DOHH2 (cell line): ENCODE data around the gene SMG5.

ENCODE experiments used
- CTCF ChIP-seq: fragments of 200-600 bp; sonication (generic); IDR thresholded peaks from one replicate; pipeline ENCODE4 v1.5.1; 2014; ENCODE audit warnings: antibody characterized with exemption, mild to moderate bottlenecking, low read depth, low read length; ENCODE audit not compliant: poor library complexity, severe bottlenecking
- EZH2phosphoT487 ChIP-seq: fragments of 200-600 bp; sonication (generic); IDR thresholded peaks from 2 replicates; pipeline ENCODE4 v1.6.1; 2017; ENCODE audit warnings: borderline replicate concordance, mild to moderate bottlenecking, antibody characterized with exemption, low read length, moderate library complexity, mixed read lengths

GRCh38 chr1:156217871-156218270 lies 64.8 kb downstream of the SMG5 start:
- no peak for TF ChIP-seq CTCF
- TF ChIP-seq EZH2phosphoT487, result no peak
